T-helper 2 cell treated with Interferon-gamma antibody and Interleukin-4, amounts not matched to agents 100 ng/mL and 5 ng/mL, for 36 hours (primary cell): Measurements from ENCODE around the gene ARMC6. TPM values are rescaled to one million over a fixed set of nuclear protein-coding genes. Genes with fewer than 3 reads are reported as not detected.
"Not testable (repeated sequence)": the region's sequence is repeated elsewhere in the genome, so short reads cannot be mapped to it uniquely, and the experiment has no call there.

Experiments used
- intact Hi-C: fragments of 100-400 bp; cut with micrococcal nuclease; formaldehyde crosslinking; loops from one replicate; pipeline ENCODE4 v1.15.1; 2023
- total RNA-seq: library from RNA; stranded (reverse); gene quantifications from 2 replicates; pipeline ENCODE4 v1.2.3, GENCODE V29; 2022

The ARMC6 gene
- total RNA-seq, 1 donor from 2014 or later: 39.9 TPM

DNA sequence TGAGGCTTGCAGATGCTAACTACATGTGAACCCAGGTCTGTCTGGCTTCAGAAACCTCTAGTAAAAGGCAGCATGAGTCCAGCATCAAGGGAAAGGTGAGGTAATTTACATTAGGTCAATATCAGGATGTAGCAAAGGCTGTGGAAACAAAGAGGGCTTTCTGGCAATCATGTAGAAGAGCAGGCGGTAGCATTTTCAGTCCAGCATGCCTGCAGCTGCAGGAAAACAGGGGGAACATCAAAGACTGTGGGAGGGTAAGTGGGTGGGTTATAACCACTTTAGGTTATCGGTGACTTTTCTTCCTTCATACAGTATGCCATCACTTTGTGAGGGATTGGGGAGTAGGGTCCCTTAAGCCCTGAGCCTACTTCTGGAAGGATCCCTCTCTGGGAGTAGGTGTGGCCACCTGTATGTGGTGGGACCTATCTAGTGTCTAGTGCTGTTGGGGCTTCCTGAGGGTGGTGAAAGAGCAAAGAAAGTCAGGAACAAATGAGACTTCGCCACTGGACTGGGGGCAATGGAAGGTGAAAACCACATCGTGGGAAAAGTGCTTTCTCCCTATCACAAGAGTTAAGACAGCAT, 10.9 kb upstream of the ARMC6 start:
- intact Hi-C loops: no loop called here

GRCh38 chr19:19023376-19023775, 10.0 kb upstream of the ARMC6 start:
- intact Hi-C loops: not testable (repeated sequence)

DNA sequence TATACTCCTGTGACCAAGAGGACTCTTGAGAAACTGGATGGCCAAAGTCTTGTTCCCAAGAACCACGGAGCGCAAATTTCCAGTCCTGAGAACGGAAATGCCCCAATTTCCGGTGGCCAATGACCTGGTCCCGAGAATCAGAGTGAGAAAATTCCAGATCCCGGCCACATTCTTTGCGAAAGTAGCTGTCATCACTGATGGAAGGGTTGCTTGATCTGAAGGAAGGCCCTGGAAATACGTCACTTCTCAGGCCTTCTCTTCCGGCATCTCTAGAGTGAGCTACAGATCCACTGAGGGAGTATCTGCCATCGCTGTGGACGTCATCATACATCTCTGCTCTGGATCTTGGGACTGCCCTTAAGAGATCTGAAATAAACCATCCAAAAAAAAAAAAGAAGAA, 7.5 kb upstream of the ARMC6 start:
- intact Hi-C loops: no loop called here

- intact Hi-C loops: no loop called here
These were observed 7.0 kb upstream of the ARMC6 start for GRCh38 chr19:19026299-19026971.

DNA sequence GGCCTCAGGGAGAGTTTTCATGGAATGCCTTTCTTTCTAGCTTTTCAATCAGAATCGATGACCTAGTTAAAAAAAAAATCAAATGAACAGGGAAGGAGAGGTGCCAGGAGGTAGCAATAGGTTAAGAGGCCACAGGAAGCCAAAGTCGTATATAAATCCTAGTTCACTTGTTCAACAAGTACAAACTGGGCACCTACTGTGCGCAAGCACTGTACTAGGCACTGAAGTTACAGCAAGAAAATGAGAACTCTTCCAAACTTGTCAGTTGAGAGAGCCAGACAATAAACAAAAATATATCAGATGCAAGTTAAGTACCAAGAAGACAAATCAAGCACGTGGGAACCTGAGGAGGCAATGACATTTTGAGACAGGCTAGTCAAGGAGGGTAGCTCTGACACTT, 6.2 kb upstream of the ARMC6 start:
- intact Hi-C loops: no loop called here

DNA sequence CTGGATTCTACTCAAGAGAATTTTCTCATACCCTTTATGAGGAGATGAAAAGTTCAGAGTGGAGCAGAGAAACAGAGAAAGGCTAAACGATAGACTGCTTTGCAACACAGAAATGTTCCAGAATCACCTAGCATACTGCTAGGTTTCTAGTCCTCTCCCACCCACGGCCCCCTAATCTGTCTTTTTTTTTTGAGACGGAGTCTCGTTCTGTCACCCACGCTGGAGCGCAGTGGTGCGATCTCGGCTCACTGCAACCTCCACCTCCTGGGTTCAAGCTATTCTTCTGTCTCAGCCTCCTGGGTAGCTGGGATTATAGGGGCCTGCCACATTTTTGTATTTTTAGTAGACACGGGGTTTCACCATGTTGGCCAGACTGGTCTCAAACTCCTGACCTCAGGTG, 4.9 kb upstream of the ARMC6 start:
- intact Hi-C loops: no loop called here

DNA sequence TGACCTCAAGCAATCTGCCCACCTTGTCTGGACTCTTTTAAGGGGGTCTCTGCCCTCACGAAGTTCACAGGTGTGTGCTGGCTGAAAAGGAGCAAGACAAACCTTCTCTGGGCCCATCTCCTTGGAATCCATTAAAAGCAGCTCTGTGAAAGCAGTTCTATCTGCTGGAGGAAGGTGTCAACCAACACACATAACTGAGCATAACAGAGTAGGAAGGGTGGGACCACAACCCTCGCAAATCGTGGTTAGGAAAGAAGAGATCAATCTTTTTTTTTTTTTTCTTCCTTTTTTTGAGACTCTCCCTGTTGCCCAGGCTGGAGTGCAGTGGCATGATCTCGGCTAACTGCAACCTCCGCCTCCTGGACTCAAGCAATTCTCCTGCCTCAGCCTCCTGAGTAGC, 1.5 kb upstream of the ARMC6 start:
- intact Hi-C loops: loop anchor here (1.0 to 10.0 kb wide), 5 partner anchors 31 to 510 kb away; partner anchors contain the start of genes COPE, DDX49, ELL and GATAD2A

DNA sequence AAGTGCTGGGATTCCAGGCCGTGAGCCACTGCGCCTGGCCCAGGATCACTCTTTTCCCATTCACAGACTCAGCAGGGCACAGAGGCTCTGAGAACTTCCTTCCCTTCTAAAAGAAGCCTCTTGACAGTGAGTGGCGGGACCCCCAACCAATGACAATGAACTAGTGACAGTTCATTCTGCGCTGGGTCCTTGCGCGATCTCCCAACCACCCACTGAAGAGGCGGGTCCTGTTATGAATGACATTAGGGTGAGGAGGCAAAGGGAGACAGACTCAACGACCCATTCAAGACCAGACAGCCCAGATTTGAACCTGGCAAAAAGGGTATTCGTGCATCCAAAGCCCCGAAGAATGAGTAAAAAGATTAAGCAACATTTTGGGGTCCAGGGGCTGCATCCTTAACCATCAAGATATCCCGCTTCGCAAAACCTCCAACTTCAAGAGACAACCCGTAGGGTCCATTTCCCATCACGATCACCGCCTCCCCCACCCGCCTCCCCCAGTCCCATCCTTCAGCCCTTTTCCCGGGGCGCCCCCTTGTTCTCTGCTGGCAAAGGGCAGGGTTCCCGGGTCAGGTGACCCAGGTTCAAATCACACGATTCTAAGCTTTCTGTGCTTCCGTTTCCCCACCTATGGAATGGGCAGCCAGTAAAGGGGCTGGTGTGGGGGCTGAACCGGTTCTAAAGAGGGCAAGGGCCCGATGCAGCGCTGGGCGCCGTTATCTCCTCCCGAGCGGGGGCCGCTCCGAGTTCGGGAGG, 805 bp upstream of the ARMC6 start:
- intact Hi-C loops: loop anchor here (1.0 to 10.0 kb wide), 6 partner anchors 31 to 510 kb away; partner anchors contain the start of genes BORCS8, COPE, DDX49 and ELL

DNA sequence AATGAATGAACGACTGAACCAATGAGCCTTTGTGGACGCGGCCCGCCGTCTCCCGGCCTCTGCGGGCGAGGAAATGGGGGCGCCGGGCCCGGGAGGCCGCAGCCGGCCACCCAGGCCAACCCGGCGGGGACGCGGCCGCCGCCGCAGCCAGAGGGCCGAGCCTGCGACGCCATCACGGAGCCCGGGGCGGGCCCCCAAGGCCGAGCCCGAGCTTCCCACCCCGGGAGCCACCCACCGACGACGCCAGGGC, 302 bp upstream of the ARMC6 start:
- intact Hi-C loops: loop anchor here (1.0 to 10.0 kb wide), 3 partner anchors 159 to 511 kb away; partner anchors contain the start of genes BORCS8, ELL, GATAD2A and RFXANK

DNA sequence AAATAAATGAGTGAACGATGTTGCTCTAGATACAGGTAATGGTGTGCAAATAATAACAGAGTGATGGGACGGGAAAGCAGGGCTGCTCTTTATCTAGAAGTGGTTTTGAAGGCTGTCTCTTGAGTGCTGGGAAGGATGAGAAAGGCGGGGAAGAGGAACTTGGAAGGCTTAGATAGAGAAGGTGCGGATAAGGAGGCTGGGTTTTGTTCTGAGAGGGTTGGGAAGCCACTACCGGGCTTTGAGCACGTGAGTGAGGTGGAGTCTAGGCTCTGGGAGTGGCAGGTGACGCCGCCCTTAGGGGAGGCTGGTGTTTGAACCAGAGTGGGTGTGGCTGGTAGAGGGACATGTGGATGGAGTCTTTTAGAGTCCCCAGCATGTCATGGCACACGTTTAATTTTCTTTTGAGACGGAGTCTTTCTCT, 811 bp downstream of the ARMC6 start:
- intact Hi-C loops: loop anchor here (5.0 to 10.0 kb wide), 2 partner anchors 371 to 512 kb away; partner anchors contain the start of genes ELL and GATAD2A

GRCh38 chr19:19039901-19040300, 6.5 kb downstream of the ARMC6 start:
- intact Hi-C loops: loop anchor here (10.0 kb wide), 1 partner anchor 365 kb away; the partner anchor contains the start of gene GATAD2A

- intact Hi-C loops: no loop called here
These were observed 7.0 kb downstream of the ARMC6 start for GRCh38 chr19:19040417-19040816.

DNA sequence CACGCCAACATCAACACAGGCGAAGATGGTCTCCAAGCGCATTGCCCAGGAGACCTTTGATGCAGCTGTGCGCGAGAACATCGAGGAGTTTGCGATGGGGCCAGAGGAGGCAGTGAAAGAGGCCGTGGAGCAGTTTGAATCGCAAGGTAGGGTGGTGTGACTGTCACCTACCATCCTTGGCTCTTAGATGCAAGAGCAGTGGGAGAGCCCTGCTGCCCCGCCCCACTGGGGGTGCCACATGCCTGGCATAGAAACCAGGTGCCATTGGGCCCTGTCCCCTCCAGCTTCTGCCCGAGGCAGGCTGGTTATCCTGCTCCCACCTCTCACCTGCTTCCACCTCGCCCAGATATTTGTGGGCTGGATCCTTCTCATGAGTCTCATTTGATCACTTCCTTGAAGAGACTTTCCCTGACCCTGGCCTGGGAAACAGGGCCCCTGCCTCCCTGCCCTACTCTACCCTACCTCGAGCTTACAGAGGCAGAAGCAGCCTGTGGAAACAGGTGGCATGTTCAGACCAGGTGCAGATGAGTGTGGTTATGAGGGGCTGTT, 9.4 kb downstream of the ARMC6 start:
- intact Hi-C loops: no loop called here

- intact Hi-C loops: no loop called here
These were observed 10.1 kb downstream of the ARMC6 start for GRCh38 chr19:19043481-19043880.

GRCh38 chr19:19043881-19044280, 10.5 kb downstream of the ARMC6 start:
- intact Hi-C loops: no loop called here

GRCh38 chr19:19049406-19049805, 16.0 kb downstream of the ARMC6 start:
- intact Hi-C loops: no loop called here

DNA sequence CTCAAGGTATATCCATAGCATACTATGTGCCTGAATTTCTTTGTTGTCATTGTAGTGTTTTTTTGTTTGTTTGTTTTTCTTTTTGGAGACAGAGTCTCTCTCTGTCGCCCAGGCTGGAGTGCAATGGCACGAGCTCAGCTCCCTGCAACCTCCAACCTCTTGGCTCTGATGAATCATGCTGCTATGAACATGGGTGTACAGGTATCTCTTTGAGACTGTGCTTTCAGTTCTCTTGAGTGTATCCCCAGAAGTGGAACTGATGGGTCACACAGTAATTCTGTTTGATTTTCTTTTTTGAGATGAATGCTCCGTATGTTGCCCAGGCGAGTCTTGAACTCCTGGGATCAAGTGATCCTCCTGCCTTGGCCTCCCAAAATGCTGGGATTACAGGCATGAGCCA, 16.7 kb downstream of the ARMC6 start:
- intact Hi-C loops: no loop called here

DNA sequence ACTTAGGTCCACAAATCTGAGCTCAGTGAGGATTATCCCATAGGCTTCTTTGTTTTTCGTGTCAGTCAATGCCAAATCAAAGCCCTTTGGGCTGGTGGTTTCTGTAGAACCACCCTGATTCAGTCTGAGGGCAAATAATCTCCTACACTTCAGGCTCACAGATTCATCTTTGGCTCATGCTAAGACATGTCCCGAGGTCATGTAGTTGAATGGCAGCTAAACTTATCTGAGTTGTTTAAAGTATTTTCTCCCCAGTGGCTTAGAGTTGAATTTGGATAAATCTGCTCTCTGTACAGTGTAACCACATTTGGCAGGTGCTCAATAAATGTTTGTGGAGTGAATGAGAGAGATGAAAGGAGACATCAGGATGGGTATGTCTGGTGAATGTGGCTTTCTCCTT, 17.3 kb downstream of the ARMC6 start:
- intact Hi-C loops: no loop called here

GRCh38 chr19:19051478-19052213, 18.2 kb downstream of the ARMC6 start:
- intact Hi-C loops: no loop called here

DNA sequence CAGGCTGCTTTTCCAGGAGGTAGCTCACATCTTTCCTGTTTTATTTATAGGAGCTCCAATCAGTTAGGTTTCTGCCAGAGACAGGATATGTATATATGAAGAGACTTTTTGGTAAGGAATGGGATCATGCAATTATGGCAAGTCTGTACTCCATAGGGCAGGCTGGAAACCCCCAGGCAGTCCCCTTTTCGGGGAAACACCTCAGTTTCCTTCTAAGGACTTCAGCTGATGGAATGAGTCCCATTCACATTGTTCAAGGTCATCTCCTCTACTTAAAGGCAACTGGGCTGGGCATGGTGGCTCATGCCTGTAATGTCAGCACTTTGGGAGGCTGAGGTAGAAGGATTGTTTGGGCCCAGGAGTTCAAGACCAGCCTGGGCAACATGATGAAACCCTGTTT, 19.5 kb downstream of the ARMC6 start:
- intact Hi-C loops: loop anchor here (1.0 kb wide), 3 partner anchors 57 to 122 kb away; no protein-coding TSS in a partner anchor
